Duodenal mucosa (tissue), 2 donors: ENCODE data around the gene NGDN.
"Not testable (repeated sequence)": the region's sequence is repeated elsewhere in the genome, so short reads cannot be mapped to it uniquely, and the experiment has no call there.

ENCODE experiments used
- H3K27ac ChIP-seq: one replicate; pipeline ENCODE4 v1.7.0; 2013; ENCODE audit warnings: low read depth, low read length
- H3K27me3 ChIP-seq, 2 donors: one replicate each; pipeline ENCODE4 v1.7.0; 2013; ENCODE audit warnings: low read length in 2 of 2, control low read depth in 1 of 2; ENCODE audit not compliant: insufficient read depth in 2 of 2, control insufficient read depth in 1 of 2
- H3K36me3 ChIP-seq, 2 donors: one replicate each; pipeline ENCODE4 v1.7.0; 2013; ENCODE audit warnings: low read length in 2 of 2, control low read depth in 1 of 2; ENCODE audit not compliant: insufficient read depth in 2 of 2, control insufficient read depth in 1 of 2
- H3K4me1 ChIP-seq, 2 donors: one replicate each; pipeline ENCODE4 v1.7.0; 2013; ENCODE audit warnings: low read length in 2 of 2, control low read depth in 1 of 2; ENCODE audit not compliant: insufficient read depth in 2 of 2, control insufficient read depth in 1 of 2
- H3K4me3 ChIP-seq, 2 donors: one replicate each; pipeline ENCODE4 v1.7.0; 2013; ENCODE audit warnings: low read length in 2 of 2, low read depth in 1 of 2
- H3K9ac ChIP-seq, 2 donors: one replicate each; pipeline ENCODE4 v1.7.0; 2013; ENCODE audit warnings: low read length in 2 of 2, low read depth in 1 of 2
- H3K9me3 ChIP-seq, 2 donors: one replicate each; pipeline ENCODE4 v1.7.0; 2013; ENCODE audit warnings: low read length in 2 of 2, control low read depth in 1 of 2; ENCODE audit not compliant: control insufficient read depth in 1 of 2

The NGDN gene

DNA sequence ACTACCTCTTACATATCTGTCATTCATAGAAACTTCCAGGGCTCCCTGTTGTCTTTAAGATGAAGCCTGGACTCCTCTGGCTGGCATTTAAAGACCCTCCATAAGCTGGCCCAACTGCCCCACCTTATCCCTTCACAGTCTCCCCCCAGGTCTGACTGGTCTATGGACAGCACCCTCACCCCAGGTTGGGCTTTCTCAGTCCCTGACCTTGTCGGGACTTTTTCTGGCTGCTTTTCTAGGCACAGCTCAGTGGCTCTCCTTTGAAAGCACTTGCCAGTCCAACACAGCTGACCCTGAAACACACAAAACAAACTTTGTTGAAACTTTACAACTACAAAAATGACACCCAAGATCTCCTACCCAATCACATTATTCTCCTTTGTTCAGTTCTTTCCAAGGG, 20.2 kb upstream of the NGDN start:
- Histone ChIP-seq H3K27ac (no peak overlapping the region), H3K27me3 (peaks cover 0 to under 1% of the 10 kb centered on the region in 2 donors), H3K4me3 (no peak overlapping the region), H3K36me3 (no peaks in the 10 kb centered on the region), H3K9ac (no peak overlapping the region), H3K4me1 (peaks cover 23 to 32% of the 10 kb centered on the region in 2 donors), H3K9me3 (no peaks in the 10 kb centered on the region)

DNA sequence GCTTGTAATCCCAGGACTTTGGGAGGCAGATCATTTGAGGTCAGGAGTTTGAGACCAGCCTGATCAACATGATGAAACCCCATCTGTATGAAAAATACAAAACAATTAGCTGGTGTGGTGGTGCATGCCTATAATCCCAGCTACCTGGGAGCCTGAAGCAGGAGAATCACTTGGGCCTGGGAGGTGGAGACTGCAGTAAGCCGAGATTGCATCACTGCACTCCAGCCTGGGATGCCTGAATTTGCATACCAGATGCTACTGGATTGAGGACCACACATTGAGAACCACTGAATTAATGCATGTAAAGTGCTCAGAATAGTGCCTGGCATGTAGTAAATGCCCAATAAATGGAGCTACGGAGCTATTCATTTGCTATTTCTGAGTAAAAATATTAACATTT, 19.1 kb upstream of the NGDN start:
- Histone ChIP-seq H3K27me3 (peaks cover 0 to 4% of the 10 kb centered on the region in 2 donors), H3K9ac (no peak overlapping the region), H3K4me3 (no peak overlapping the region), H3K4me1 (peaks cover 23 to 32% of the 10 kb centered on the region in 2 donors), H3K36me3 (no peaks in the 10 kb centered on the region), H3K27ac (no peak overlapping the region), H3K9me3 (no peaks in the 10 kb centered on the region)

DNA sequence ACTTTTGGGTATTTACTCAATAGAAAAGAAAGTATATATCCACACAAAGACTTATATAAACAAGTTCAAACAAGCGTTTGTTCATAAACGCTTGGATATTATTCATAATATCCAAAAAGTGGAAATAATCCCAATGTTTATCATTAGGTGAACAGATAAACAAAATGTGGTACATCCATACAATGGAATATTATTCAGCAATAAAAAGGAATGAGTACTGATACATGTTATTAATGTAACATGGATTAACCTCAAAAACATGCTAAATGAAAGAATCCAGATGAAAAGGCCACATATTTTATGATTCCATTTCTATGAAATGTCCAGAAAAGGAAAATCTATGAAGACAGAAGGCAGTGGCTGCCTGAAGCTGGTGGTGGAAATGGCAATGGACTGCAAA, 17.3 kb upstream of the NGDN start:
- Histone ChIP-seq H3K4me3 (no peak overlapping the region), H3K9ac (no peak overlapping the region), H3K27me3 (peaks cover 0 to 4% of the 10 kb centered on the region in 2 donors), H3K4me1 (peaks cover 13 to 19% of the 10 kb centered on the region in 2 donors), H3K36me3 (no peaks in the 10 kb centered on the region), H3K27ac (no peak overlapping the region), H3K9me3 (no peaks in the 10 kb centered on the region)

DNA sequence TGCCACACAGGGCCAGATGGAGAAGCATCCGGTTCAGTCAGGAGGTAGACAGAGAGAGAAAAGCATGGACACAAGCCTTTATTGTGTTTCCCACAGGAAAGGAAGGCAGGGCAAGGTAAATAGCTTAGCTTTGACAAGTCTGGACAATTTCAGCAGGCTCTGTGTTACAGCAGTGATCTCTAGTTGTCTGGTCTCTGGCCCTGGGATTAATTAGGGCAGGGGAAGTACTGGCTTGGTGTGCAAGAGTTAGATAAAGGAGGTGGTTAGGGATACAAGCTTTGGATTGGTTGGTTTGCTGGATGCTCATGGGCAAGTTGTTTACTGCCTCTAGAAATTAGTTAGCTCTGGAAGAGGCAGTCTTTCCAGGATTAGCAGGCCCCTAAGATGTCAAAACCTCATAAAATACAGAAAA, 15.1 kb upstream of the NGDN start:
- Histone ChIP-seq H3K4me3 (no peak overlapping the region), H3K27me3 (peaks cover 0 to 7% of the 10 kb centered on the region in 2 donors), H3K4me1 (peaks cover 0 to 3% of the 10 kb centered on the region in 2 donors), H3K36me3 (no peaks in the 10 kb centered on the region), H3K9ac (no peak overlapping the region), H3K9me3 (no peaks in the 10 kb centered on the region), H3K27ac (no peak overlapping the region)

DNA sequence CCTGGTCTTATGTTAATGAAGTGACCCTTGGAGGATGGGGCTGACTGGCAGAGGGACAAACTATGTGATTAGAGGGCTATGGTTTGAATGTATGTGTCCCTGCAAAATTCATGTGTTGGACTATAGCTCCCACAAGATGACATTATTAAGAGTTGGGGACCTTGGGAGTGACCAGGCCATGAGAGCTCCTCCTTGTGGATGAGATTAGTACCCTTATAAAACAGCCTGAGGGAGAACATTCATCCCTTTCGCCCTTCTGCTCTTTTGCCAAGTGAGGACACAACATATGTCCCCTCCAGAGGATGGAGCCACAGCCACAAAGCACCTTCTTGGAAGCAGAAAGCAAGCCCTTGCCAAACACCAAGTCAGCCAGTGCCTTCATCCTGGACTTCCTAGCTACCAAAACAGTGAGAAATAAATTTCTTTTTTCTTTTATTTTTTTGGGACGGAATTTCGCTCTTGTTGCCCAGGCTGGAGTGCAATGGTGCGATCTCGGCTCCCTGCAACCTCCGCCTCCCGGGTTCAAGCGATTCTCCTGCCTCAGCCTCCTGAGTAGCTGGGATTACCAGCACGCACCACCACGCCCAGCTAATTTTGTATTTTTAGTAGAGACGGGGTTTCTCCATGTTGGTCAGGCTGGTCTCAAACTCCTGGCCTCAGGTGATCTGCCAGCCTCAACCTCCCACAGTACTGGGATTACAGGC, 12.5 kb upstream of the NGDN start:
- not testable (repeated sequence) for H3K9me3 ChIP-seq, H3K36me3 ChIP-seq, H3K4me1 ChIP-seq, H3K4me3 ChIP-seq, H3K27me3 ChIP-seq, H3K27ac ChIP-seq, H3K9ac ChIP-seq

DNA sequence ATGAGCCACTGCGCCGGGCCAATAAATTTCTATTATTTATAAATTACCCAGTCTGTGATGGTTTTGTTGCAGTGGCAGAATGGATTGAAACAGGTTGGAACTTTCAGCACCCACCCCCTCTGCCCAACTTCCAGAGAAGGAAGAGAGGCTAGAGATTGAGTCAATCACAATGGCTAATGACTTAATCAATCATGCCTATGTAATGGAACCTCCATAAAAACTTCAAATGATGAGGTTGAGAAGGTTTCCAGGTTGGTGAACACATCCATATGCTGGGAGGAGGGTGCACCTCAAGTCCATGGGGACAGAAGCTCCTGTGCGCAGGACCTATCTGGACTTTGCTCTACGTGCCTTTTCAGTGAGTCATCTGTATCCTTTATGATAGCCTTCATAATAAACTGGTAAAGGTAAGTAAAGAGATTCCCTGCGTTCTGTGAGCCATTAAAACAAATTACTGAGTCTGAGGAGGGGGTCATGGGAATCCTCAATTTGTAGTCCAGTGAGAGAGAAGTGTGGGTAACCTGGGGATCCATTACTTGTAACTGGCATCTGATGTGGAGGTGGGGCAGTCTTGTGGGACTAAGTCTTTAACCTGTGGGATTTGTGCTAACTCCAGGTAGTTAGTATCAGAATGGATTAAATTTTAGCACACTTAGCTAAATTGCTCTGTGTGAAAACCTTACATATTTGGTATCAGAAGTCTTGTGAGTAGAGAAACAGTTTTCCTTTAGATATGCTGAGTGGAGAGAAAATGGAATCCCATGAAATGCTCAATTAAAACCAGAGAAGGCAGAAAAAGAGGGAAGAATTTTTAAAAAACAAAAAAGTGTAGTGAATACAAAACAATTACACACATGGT, 11.7 kb upstream of the NGDN start:
- no peak overlapping the region for H3K4me3 ChIP-seq
- H3K36me3 ChIP-seq: no peaks in the 10 kb centered on the region
- H3K27ac ChIP-seq: peak overlapping the region; percentile 1
- peaks cover 0 to 3% of the 10 kb centered on the region in 2 donors for H3K4me1 ChIP-seq
- H3K27me3 ChIP-seq: peaks cover 0 to 7% of the 10 kb centered on the region in 2 donors
- H3K9ac ChIP-seq: no peak overlapping the region
- no peaks in the 10 kb centered on the region for H3K9me3 ChIP-seq

DNA sequence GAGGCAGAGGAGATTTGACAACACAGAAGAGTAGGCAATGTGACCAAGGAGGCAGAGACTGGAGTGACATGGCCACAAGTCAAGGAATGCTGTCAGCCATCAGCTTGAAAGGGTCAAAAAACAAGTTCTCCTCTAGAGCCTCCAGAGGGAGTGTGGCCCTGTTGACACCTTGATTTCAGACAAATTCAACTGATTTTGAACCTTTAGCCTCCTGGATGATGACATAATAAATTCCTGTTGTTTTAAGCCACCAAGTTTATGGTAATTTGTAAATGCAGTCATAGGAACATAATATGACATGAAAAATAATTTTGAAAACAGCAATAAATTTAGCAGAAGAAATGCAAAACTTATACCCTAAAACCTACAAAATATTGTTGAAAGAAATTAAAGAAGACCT, 8.5 kb upstream of the NGDN start:
- no peaks in the 10 kb centered on the region for H3K9me3 ChIP-seq
- H3K4me1 ChIP-seq: peaks cover 0 to 3% of the 10 kb centered on the region in 2 donors
- H3K4me3 ChIP-seq: no peak overlapping the region
- H3K27ac ChIP-seq: no peak overlapping the region
- H3K36me3 ChIP-seq: no peaks in the 10 kb centered on the region
- H3K27me3 ChIP-seq: peaks cover 0 to 4% of the 10 kb centered on the region in 2 donors
- H3K9ac ChIP-seq: no peak overlapping the region

DNA sequence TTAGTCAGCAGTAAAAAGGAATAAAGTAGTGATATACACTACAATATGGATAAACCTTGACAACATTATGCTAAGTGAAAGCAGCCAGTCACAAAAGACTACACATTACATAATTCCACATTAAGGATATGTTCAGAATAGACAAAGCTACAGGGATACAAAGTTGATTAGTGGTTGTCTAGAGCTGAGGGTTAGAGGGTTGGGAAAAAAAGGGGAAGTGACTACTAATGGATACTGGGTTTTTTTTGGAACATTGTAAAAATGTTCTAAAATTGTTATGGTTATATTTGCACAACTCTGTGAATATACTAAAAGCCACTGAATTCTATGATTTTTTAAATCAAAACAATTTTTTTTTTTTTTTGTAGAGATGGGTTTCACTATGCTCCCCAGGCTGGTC, 4.8 kb upstream of the NGDN start:
- no peaks in the 10 kb centered on the region for H3K36me3 ChIP-seq
- H3K9ac ChIP-seq: no peak overlapping the region
- peaks cover 0 to 3% of the 10 kb centered on the region in 2 donors for H3K4me1 ChIP-seq
- H3K27ac ChIP-seq: no peak overlapping the region
- no peaks in the 10 kb centered on the region for H3K27me3 ChIP-seq
- H3K4me3 ChIP-seq: no peak overlapping the region
- H3K9me3 ChIP-seq: no peaks in the 10 kb centered on the region

DNA sequence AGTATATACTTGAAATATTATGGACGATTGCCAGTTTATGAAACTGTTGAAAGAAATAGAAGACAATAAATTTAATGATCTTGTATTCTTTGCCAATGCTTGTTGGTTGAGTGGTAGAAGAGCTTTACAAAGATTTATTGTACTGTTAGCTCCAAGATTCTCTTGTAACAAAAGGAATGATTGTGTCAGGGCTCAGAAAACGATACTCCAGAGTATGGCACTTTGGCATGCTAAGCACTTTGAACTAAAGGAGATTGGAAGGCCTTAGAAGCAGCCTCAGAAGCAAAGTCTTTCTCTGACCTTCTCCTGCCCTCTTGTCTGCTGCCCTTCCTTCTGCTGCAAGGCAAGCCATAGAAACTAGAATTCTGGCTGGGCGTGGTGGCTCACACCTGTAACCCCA, 4.2 kb upstream of the NGDN start:
- Histone ChIP-seq H3K36me3 (no peaks in the 10 kb centered on the region), H3K9ac (no peak overlapping the region), H3K4me3 (no peak overlapping the region), H3K27me3 (no peaks in the 10 kb centered on the region), H3K4me1 (peaks cover 0 to 7% of the 10 kb centered on the region in 2 donors), H3K9me3 (no peaks in the 10 kb centered on the region), H3K27ac (no peak overlapping the region)

DNA sequence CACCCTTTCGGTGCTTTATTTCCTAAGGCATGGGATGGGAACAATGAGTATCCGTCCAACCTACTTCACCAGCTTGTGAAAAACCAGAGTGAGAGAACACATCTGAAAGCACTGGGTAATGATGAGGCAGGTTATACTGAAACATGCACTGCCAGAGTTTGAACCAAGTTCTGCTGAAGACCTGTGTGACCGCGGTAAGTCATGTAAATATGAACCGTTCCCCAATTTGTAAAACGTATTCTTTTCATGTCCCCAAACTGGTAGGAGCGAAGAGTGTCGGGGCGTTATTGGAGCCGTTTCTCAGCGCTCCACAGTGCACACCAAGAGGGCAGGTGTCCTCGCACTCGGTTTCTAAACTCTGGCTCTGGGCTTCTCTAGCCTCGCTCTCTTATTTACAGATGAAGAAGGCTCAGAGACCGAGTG, 788 bp upstream of the NGDN start:
- Histone ChIP-seq H3K36me3 (peaks cover 0 to 21% of the 10 kb centered on the region in 2 donors), H3K27me3 (no peaks in the 10 kb centered on the region), H3K4me3 (peak overlapping the region; percentile 62 to 81), H3K9ac (no peak overlapping the region), H3K9me3 (no peaks in the 10 kb centered on the region), H3K27ac (peak overlapping the region; percentile 37), H3K4me1 (peaks cover 0 to 9% of the 10 kb centered on the region in 2 donors)
